Activated naive CD8-positive, alpha-beta T cell (primary cell): Measurements from ENCODE around the gene ZNG1C.
"Not testable (repeated sequence)": the region's sequence is repeated elsewhere in the genome, so short reads cannot be mapped to it uniquely, and the experiment has no call there.

Experiments used
- H3K27ac Mint-ChIP-seq: one replicate; pipeline ENCODE4 v1.8.0; 2021; ENCODE audit warnings: mixed read lengths
- H3K27me3 Mint-ChIP-seq: one replicate; pipeline ENCODE4 v1.8.0; 2021; ENCODE audit warnings: mixed read lengths
- H3K36me3 Mint-ChIP-seq: one replicate; pipeline ENCODE4 v1.8.0; 2021; ENCODE audit warnings: mixed read lengths
- H3K4me1 Mint-ChIP-seq: one replicate; pipeline ENCODE4 v1.8.0; 2021; ENCODE audit warnings: low read depth, mixed read lengths
- H3K4me3 Mint-ChIP-seq: one replicate; pipeline ENCODE4 v1.8.0; 2021; ENCODE audit warnings: mild to moderate bottlenecking, mixed read lengths
- H3K9me3 Mint-ChIP-seq: one replicate; pipeline ENCODE4 v1.8.0; 2021; ENCODE audit warnings: low read depth, mixed read lengths

Gene ZNG1C

GRCh38 chr9:68330531-68331173, 88.9 kb downstream of the ZNG1C start:
- H3K27me3 Mint-ChIP-seq, H3K4me3 Mint-ChIP-seq, H3K9me3 Mint-ChIP-seq, H3K27ac Mint-ChIP-seq, H3K36me3 Mint-ChIP-seq, H3K4me1 Mint-ChIP-seq: not testable (repeated sequence)

- H3K4me3 Mint-ChIP-seq, H3K36me3 Mint-ChIP-seq, H3K27me3 Mint-ChIP-seq, H3K4me1 Mint-ChIP-seq, H3K27ac Mint-ChIP-seq, H3K9me3 Mint-ChIP-seq: not testable (repeated sequence)
These were observed 90.3 kb downstream of the ZNG1C start for GRCh38 chr9:68332122-68332521.

GRCh38 chr9:68335935-68336334, 94.2 kb downstream of the ZNG1C start:
- H3K4me3 Mint-ChIP-seq, H3K27me3 Mint-ChIP-seq, H3K36me3 Mint-ChIP-seq, H3K9me3 Mint-ChIP-seq, H3K4me1 Mint-ChIP-seq, H3K27ac Mint-ChIP-seq: not testable (repeated sequence)

- H3K4me3 Mint-ChIP-seq, H3K4me1 Mint-ChIP-seq, H3K27ac Mint-ChIP-seq, H3K9me3 Mint-ChIP-seq, H3K27me3 Mint-ChIP-seq, H3K36me3 Mint-ChIP-seq: not testable (repeated sequence)
These were observed 95.0 kb downstream of the ZNG1C start for GRCh38 chr9:68336639-68337339.

- not testable (repeated sequence) for H3K27me3 Mint-ChIP-seq, H3K4me3 Mint-ChIP-seq, H3K27ac Mint-ChIP-seq, H3K36me3 Mint-ChIP-seq, H3K9me3 Mint-ChIP-seq, H3K4me1 Mint-ChIP-seq
These were observed 96.2 kb downstream of the ZNG1C start for GRCh38 chr9:68338000-68338399.

- H3K4me1 Mint-ChIP-seq, H3K27me3 Mint-ChIP-seq, H3K4me3 Mint-ChIP-seq, H3K9me3 Mint-ChIP-seq, H3K27ac Mint-ChIP-seq, H3K36me3 Mint-ChIP-seq: not testable (repeated sequence)
These were observed 100.7 kb downstream of the ZNG1C start for GRCh38 chr9:68342265-68343025.

- not testable (repeated sequence) for H3K27ac Mint-ChIP-seq, H3K9me3 Mint-ChIP-seq, H3K36me3 Mint-ChIP-seq, H3K27me3 Mint-ChIP-seq, H3K4me1 Mint-ChIP-seq, H3K4me3 Mint-ChIP-seq
These were observed 101.5 kb downstream of the ZNG1C start for GRCh38 chr9:68343242-68343641.

- H3K27ac Mint-ChIP-seq, H3K9me3 Mint-ChIP-seq, H3K4me3 Mint-ChIP-seq, H3K27me3 Mint-ChIP-seq, H3K4me1 Mint-ChIP-seq, H3K36me3 Mint-ChIP-seq: not testable (repeated sequence)
These were observed 102.2 kb downstream of the ZNG1C start for GRCh38 chr9:68343992-68344391.
